Hepatic stellate cell (primary cell): ENCODE results near the gene TOPORS.

ENCODE experiments used
- DNase-seq: peaks from one replicate; pipeline ENCODE4 v3.0.0; 2011; ENCODE audit warnings: low spot score

Gene TOPORS

GRCh38 chr9:32502464-32502863 is 49.9 kb downstream of the TOPORS start:
- no peak for DNase-seq

DNA sequence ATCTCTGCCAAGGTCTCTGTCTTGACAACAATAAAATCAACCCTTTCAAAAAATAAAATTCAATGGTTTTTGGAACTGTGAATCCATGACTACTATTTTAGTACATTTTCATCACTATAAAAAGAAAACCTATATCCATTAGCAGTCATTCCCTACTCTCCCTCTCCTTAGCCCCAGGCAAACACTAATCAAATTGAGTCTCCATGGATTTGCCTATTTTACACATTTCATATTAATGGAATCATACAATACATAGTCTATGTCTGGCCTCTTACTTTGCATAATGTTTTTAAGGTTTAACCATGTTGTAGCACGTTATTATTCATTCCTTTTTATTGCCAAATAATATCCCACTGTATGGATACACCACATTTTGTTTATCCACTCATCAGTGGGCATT is 50.5 kb downstream of the TOPORS start:
- DNase-seq: no peak

DNA sequence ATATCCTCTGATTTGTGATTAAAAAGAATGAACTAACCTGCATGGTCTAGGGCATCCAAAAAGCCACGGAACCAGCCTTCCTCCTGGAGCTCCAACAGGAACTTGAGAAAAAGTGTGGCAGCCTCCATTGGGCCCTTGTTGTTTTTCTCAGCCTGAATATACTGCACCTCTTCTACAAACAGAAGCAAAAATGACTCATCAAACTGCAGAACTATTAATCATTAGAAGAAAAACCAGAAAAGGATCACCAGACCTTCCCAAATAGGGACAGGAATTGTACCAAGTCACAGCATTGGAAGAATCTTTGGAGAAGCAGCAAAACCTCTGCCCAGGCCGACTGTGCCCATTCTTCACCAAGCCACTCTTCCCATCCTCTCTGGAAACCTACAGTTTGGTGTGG is 51.6 kb downstream of the TOPORS start:
- DNase-seq: peak; percentile 9

GRCh38 chr9:32497921-32498320 is 54.5 kb downstream of the TOPORS start:
- no peak for DNase-seq

GRCh38 chr9:32490601-32491000 is 61.8 kb downstream of the TOPORS start:
- DNase-seq: no peak
